HFF-Myc (cell line): ENCODE measurements around the gene TLL2.

Experiments
- DNase-seq: peaks from one replicate; pipeline ENCODE4 v3.0.0-alpha.2; 2011; ENCODE audit warnings: low read depth; ENCODE audit errors: extremely low read depth
- H3K4me3 ChIP-seq: replicated peaks from 2 replicates; pipeline ENCODE4 v1.5.1; 2011; ENCODE audit warnings: low read depth, mild to moderate bottlenecking, control low read depth, low read length
- CTCF ChIP-seq: IDR thresholded peaks from 2 replicates; pipeline ENCODE4 v1.5.1; 2012; ENCODE audit warnings: mild to moderate bottlenecking, low read depth, low read length, control low read depth; ENCODE audit errors: missing control alignments

The TLL2 gene

GRCh38 chr10:96321822-96322221 lies 191.9 kb downstream of the TLL2 start:
- DNase-seq = no peak
- TF ChIP-seq CTCF = no peak
- no peak overlapping the region for H3K4me3 ChIP-seq

- no peak overlapping the region for H3K4me3 ChIP-seq
- no peak for TF ChIP-seq CTCF
- DNase-seq = no peak
These were observed 193.8 kb downstream of the TLL2 start for GRCh38 chr10:96319754-96320474.

GRCh38 chr10:96317067-96317833 lies 196.5 kb downstream of the TLL2 start:
- H3K4me3 ChIP-seq = no peak overlapping the region
- DNase-seq = no peak
- no peak for TF ChIP-seq CTCF
